Measurements from ENCODE around the gene TPT1. TPM values are rescaled to one million over a fixed set of nuclear protein-coding genes. Genes with fewer than 3 reads are reported as not detected.
"Not testable (repeated sequence)": the region's sequence is repeated elsewhere in the genome, so short reads cannot be mapped to it uniquely, and the experiment has no call there.

Gene TPT1
- total and polyA plus RNA-seq, 3 experiments from 2014 or later: 2,788 to 3,378 (median 3,313) TPM

DNA sequence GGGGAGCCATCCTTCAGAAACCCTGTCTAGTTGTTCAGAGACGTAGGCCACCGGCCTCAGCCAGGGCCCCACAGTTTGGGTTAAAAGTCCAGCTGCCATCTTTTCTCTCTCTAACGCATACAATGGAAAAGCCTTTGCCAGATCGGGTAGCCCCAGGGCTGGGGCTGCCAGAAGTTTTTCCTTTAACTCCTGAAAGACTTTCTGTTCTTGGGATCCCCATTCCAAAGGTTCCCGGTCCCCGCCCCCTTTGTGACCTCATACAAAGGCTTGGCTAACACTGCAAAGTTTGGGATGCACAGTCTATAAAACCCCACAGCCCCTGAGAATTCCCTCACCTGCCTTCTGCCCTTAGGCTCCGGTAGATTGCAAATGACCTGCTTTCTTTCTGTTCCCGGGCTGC is 41.8 kb upstream of the TPT1 start:
- H3K27me3 Mint-ChIP-seq; H3K4me1 ChIP-seq (ENCODE audit: insufficient read depth, low read length); POLR2A ChIA-PET; H3K4me3 ChIP-seq (ENCODE audit: low read length); H3K27me3 ChIP-seq (ENCODE audit: insufficient read depth, low read length, poor library complexity, severe bottlenecking); CTCF ChIA-PET; H3K36me3 ChIP-seq (ENCODE audit: insufficient read depth, low read length); H3K27ac ChIP-seq (ENCODE audit: low read depth, low read length); H3K4me3 Mint-ChIP-seq; H3K9me3 ChIP-seq (ENCODE audit: low read length); DNase-seq; H3K9me3 Mint-ChIP-seq; H3K27ac Mint-ChIP-seq: not testable (repeated sequence)
- peaks cover 0 to 26% (median 8%) of the 10 kb centered on the region in 3 donors for H3K36me3 Mint-ChIP-seq
- H3K4me1 Mint-ChIP-seq: peaks cover 6 to 12% (median 6%) of the 10 kb centered on the region in 3 donors

DNA sequence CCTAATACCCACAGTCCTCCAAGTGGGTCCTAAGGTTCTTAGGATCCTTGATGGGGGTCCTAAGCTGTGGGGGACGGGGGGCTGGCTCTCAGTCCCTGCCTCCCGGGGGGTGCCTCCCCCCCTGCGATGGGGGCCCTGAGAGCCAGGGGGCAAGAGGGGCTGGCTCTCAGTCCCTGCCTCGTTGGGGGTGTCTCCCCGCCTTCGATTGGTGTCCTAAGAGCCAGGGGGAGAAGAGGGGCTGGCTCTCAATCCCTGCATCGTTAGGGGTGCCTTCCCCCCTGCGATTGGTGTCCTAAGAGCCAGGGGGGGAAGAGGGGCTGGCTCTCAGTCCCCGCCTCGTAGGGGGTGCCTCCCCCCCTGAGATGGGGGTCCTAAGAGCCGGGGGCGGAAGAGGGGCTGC is 40.2 kb upstream of the TPT1 start:
- POLR2A ChIA-PET: no interaction called here
- no peak overlapping the region for H3K27ac ChIP-seq (ENCODE audit: low read depth, low read length)
- Mint-ChIP-seq H3K36me3 (peaks cover 0 to 20% (median 4%) of the 10 kb centered on the region in 3 donors), H3K4me1 (peaks cover 0 to under 1% (median 0%) of the 10 kb centered on the region in 3 donors), H3K9me3 (no peaks in the 10 kb centered on the region), H3K27ac (no peak overlapping the region), H3K4me3 (no peak overlapping the region), H3K27me3 (no peaks in the 10 kb centered on the region)
- H3K9me3 ChIP-seq (ENCODE audit: low read length): no peaks in the 10 kb centered on the region
- H3K36me3 ChIP-seq (ENCODE audit: insufficient read depth, low read length): no peaks in the 10 kb centered on the region
- CTCF ChIA-PET: no interaction called here
- no peak overlapping the region for H3K4me3 ChIP-seq (ENCODE audit: low read length)
- H3K27me3 ChIP-seq (ENCODE audit: insufficient read depth, low read length, poor library complexity, severe bottlenecking): no peaks in the 10 kb centered on the region
- peak in 1 of 5 donors; percentile 41 for DNase-seq
- no peaks in the 10 kb centered on the region for H3K4me1 ChIP-seq (ENCODE audit: insufficient read depth, low read length)

DNA sequence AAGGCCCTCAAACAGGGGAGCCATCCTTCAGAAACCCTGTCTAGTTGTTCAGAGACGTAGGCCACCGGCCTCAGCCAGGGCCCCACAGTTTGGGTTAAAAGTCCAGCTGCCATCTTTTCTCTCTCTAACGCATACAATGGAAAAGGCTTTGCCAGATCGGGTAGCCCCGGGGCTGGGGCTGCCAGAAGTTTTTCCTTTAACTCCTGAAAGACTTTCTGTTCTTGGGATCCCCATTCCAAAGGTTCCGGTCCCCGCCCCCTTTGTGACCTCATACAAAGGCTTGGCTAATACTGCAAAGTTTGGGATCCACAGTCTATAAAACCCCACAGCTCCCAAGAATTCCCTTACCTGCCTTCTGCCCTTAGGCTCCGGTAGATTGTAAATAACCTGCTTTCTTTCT is 39.7 kb upstream of the TPT1 start:
- POLR2A ChIA-PET; H3K4me1 ChIP-seq (ENCODE audit: insufficient read depth, low read length); H3K27ac ChIP-seq (ENCODE audit: low read depth, low read length); H3K27me3 ChIP-seq (ENCODE audit: insufficient read depth, low read length, poor library complexity, severe bottlenecking); H3K27me3 Mint-ChIP-seq; H3K4me3 ChIP-seq (ENCODE audit: low read length); CTCF ChIA-PET; H3K27ac Mint-ChIP-seq; H3K9me3 ChIP-seq (ENCODE audit: low read length); H3K9me3 Mint-ChIP-seq; H3K4me3 Mint-ChIP-seq; H3K4me1 Mint-ChIP-seq; H3K36me3 ChIP-seq (ENCODE audit: insufficient read depth, low read length): not testable (repeated sequence)
- peaks cover 0 to 19% (median 4%) of the 10 kb centered on the region in 3 donors for H3K36me3 Mint-ChIP-seq
- DNase-seq: peak in 1 of 5 donors; percentile 8

DNA sequence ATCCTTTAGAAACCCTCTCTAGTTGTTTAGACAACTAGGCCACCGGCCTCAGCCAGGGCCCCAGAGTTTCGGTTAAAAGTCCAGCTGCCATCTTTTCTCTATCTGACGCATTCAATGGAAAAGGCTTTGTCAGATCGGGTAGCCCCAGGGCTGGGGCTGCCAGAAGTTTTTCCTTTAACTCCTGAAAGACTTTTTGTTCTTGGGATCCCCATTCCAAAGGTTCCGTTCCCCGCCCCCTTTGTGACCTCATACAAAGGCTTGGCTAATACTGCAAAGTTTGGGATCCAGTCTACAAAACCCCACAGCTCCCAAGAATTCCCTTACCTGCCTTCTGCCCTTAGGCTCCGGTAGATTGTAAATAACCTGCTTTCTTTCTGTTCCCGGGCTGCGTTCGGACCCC is 38.5 kb upstream of the TPT1 start:
- DNase-seq: peak in 1 of 5 donors; percentile 27
- H3K4me1 Mint-ChIP-seq; POLR2A ChIA-PET; H3K9me3 Mint-ChIP-seq; H3K9me3 ChIP-seq (ENCODE audit: low read length); CTCF ChIA-PET; H3K27me3 Mint-ChIP-seq; H3K4me3 ChIP-seq (ENCODE audit: low read length); H3K27me3 ChIP-seq (ENCODE audit: insufficient read depth, low read length, poor library complexity, severe bottlenecking); H3K4me3 Mint-ChIP-seq; H3K27ac Mint-ChIP-seq; H3K27ac ChIP-seq (ENCODE audit: low read depth, low read length); H3K4me1 ChIP-seq (ENCODE audit: insufficient read depth, low read length); H3K36me3 ChIP-seq (ENCODE audit: insufficient read depth, low read length): not testable (repeated sequence)
- H3K36me3 Mint-ChIP-seq: peaks cover 0 to 11% (median 2%) of the 10 kb centered on the region in 3 donors

DNA sequence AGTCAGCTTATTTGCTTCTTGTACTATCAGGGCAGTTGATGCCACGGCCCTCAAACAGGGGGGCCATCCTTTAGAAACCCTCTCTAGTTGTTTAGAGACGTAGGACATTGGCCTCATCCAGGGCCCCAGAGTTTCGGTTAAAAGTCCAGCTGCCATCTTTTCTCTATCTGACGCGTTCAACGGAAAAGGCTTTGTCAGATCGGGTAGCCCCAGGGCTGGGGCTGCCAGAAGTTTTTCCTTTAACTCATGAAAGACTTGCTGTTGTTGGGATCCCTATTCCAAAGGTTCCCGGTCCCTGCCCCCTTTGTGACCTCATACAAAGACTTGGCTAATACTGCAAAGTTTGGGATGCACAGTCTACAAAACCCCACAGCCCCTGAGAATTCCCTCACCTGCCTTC is 37.8 kb upstream of the TPT1 start:
- H3K4me3 ChIP-seq (ENCODE audit: low read length); CTCF ChIA-PET; H3K27me3 Mint-ChIP-seq; H3K4me3 Mint-ChIP-seq; H3K4me1 Mint-ChIP-seq; H3K27ac ChIP-seq (ENCODE audit: low read depth, low read length); H3K27me3 ChIP-seq (ENCODE audit: insufficient read depth, low read length, poor library complexity, severe bottlenecking); H3K27ac Mint-ChIP-seq; H3K9me3 Mint-ChIP-seq; H3K9me3 ChIP-seq (ENCODE audit: low read length); H3K4me1 ChIP-seq (ENCODE audit: insufficient read depth, low read length); POLR2A ChIA-PET; DNase-seq; H3K36me3 ChIP-seq (ENCODE audit: insufficient read depth, low read length); H3K36me3 Mint-ChIP-seq: not testable (repeated sequence)

DNA sequence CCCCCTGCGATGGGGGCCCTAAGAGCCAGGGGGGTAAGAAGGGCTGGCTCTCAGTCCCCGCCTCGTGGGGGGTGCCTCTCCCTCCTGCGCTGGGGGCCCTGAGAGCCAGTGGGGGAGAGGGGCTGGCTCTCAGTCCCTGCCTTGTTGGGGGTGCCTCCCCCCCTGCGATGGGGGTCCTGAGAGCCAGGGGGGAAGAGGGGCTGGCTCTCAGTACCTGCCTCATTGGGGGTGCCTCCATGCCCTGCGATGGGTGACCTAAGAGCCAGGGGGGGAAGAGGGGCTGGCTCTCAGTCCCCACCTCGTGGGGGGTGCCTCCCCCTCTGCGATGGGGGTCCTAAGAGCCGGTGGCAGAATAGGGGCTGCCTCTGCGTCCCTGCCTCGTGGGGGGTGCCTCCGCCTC is 36.3 kb upstream of the TPT1 start:
- H3K27me3 ChIP-seq (ENCODE audit: insufficient read depth, low read length, poor library complexity, severe bottlenecking); H3K27ac Mint-ChIP-seq; H3K4me1 Mint-ChIP-seq; H3K36me3 Mint-ChIP-seq; H3K4me3 ChIP-seq (ENCODE audit: low read length); H3K4me3 Mint-ChIP-seq; H3K27me3 Mint-ChIP-seq; H3K27ac ChIP-seq (ENCODE audit: low read depth, low read length); H3K4me1 ChIP-seq (ENCODE audit: insufficient read depth, low read length); H3K9me3 ChIP-seq (ENCODE audit: low read length); CTCF ChIA-PET; H3K9me3 Mint-ChIP-seq; H3K36me3 ChIP-seq (ENCODE audit: insufficient read depth, low read length); POLR2A ChIA-PET: not testable (repeated sequence)
- peak in 1 of 5 donors; percentile 33 for DNase-seq

DNA sequence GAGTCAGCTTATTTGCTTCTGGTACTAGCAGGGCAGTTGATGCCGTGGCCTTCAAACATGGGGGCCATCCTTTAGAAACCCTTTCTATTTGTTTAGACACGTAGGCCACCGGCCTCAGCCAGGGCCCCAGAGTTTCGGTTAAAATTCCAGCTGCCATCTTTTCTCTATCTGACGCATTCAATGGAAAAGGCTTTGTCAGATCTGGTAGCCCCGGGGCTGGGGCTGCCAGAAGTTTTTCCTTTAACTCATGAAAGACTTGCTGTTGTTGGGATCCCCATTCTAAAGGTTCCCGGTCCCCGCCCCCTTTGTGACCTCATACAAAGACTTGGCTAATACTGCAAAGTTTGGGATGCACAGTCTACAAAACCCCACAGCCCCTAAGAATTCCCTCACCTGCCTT is 35.7 kb upstream of the TPT1 start:
- H3K4me1 Mint-ChIP-seq; H3K4me1 ChIP-seq (ENCODE audit: insufficient read depth, low read length); POLR2A ChIA-PET; H3K27ac ChIP-seq (ENCODE audit: low read depth, low read length); H3K36me3 ChIP-seq (ENCODE audit: insufficient read depth, low read length); H3K9me3 ChIP-seq (ENCODE audit: low read length); H3K27me3 Mint-ChIP-seq; H3K4me3 ChIP-seq (ENCODE audit: low read length); H3K4me3 Mint-ChIP-seq; H3K27me3 ChIP-seq (ENCODE audit: insufficient read depth, low read length, poor library complexity, severe bottlenecking); H3K36me3 Mint-ChIP-seq; CTCF ChIA-PET; H3K9me3 Mint-ChIP-seq: not testable (repeated sequence)
- H3K27ac Mint-ChIP-seq: peak overlapping the region in 1 of 8 donors; percentile 29
- DNase-seq: peak in 1 of 5 donors; percentile 30

DNA sequence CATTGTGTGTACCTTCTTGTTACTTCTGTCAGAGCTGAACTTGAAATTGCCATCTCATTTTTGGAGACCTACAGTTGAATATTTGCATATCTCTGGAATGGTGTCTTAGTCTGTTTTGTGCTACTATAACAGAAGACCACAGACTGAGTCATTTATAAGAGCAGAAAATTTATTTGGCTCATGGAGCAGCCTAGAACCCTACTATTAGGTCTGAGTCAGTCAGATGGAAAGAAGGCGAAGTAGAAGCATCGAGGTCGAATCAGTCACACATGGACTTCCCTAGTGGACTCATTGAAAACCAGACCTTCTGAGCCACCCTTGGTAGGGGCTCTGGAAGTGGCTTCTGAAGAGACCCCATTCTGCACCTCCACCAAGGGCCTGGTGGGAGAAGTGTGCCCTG is 33.9 kb upstream of the TPT1 start:
- Mint-ChIP-seq H3K36me3 (peaks cover 0 to 6% (median 3%) of the 10 kb centered on the region in 3 donors), H3K4me1 (peaks cover 5 to 15% (median 10%) of the 10 kb centered on the region in 3 donors), H3K27ac (no peak overlapping the region), H3K4me3 (no peak overlapping the region), H3K9me3 (no peaks in the 10 kb centered on the region), H3K27me3 (no peaks in the 10 kb centered on the region)
- Histone ChIP-seq H3K4me1 (ENCODE audit: insufficient read depth, low read length) (peaks cover 6% of the 10 kb centered on the region), H3K4me3 (ENCODE audit: low read length) (no peak overlapping the region), H3K36me3 (ENCODE audit: insufficient read depth, low read length) (no peaks in the 10 kb centered on the region), H3K9me3 (ENCODE audit: low read length) (no peaks in the 10 kb centered on the region), H3K27ac (ENCODE audit: low read depth, low read length) (no peak overlapping the region), H3K27me3 (ENCODE audit: insufficient read depth, low read length, poor library complexity, severe bottlenecking) (no peaks in the 10 kb centered on the region)
- DNase-seq: no peak
- ChIA-PET POLR2A (no interaction called here), CTCF (interaction anchor here (1.0 kb wide), 1 partner anchor 328 kb away, joined by 3 read pairs; no protein-coding TSS in a partner anchor)

DNA sequence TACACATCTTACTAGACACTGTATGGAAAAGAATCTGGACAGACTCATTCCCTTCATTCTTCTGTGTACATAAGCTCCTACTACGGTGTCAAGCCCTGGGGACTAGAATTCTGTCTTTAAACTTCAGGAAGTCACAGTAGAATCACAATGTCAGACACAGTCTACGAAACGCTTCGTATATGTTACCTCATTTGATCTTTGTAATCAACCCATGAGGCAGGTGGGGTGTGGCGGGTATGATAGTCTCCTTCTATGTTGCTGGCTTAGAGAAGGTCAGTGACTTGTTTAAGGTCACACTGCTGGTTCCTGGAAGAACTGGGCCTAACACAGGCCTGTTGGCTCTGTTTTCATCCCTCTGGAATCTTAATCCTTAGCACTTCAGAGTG is 32.2 kb upstream of the TPT1 start:
- Mint-ChIP-seq H3K27ac (peak overlapping the region in 2 of 8 donors; percentile 56 to 91), H3K4me1 (peaks cover 15 to 31% (median 27%) of the 10 kb centered on the region in 3 donors)
- POLR2A ChIA-PET: interaction anchor here (0.5 kb wide), 1 partner anchor 45 kb away, joined by 3 read pairs; no protein-coding TSS in a partner anchor

More for the DNA sequence above, 32.2 kb upstream of the TPT1 start:
- H3K4me3 Mint-ChIP-seq: peak overlapping the region in 1 of 7 donors; percentile 23
- Histone ChIP-seq H3K27me3 (ENCODE audit: insufficient read depth, low read length, poor library complexity, severe bottlenecking) (no peaks in the 10 kb centered on the region), H3K4me3 (ENCODE audit: low read length) (no peak overlapping the region), H3K9me3 (ENCODE audit: low read length) (no peaks in the 10 kb centered on the region), H3K36me3 (ENCODE audit: insufficient read depth, low read length) (no peaks in the 10 kb centered on the region), H3K4me1 (ENCODE audit: insufficient read depth, low read length) (peaks cover 14% of the 10 kb centered on the region), H3K27ac (ENCODE audit: low read depth, low read length) (no peak overlapping the region)
- no peaks in the 10 kb centered on the region for H3K9me3 Mint-ChIP-seq
- CTCF ChIA-PET: interaction anchor here (1.4 kb wide), 1 partner anchor 19 kb away, joined by 3 read pairs; no protein-coding TSS in a partner anchor
- no peaks in the 10 kb centered on the region for H3K27me3 Mint-ChIP-seq
- peaks cover 0 to 8% (median 5%) of the 10 kb centered on the region in 3 donors for H3K36me3 Mint-ChIP-seq
- no peak for DNase-seq
